Fibroblast of lung (primary cell): ENCODE data around the gene RAB44.

ENCODE experiments used
- EZH2 ChIP-seq: IDR thresholded peaks from 2 replicates; pipeline ENCODE4 v1.5.1; 2012; ENCODE audit warnings: low read length, control low read depth, mild to moderate bottlenecking; ENCODE audit errors: missing control alignments
- TF ChIP-seq, protein P1 (sequence below), 2 donors: IDR thresholded peaks in 1 of 2; conservative IDR thresholded peaks in 1 of 2; 1 replicate in 1 of 2; 2 replicates in 1 of 2; pipeline ENCODE4 v1.5.1; 2011 to 2012; ENCODE audit warnings: low read length in 2 of 2, control low read depth in 1 of 2, inconsistent platforms in 1 of 2, low read depth in 1 of 2, mild to moderate bottlenecking in 1 of 2

DNA sequence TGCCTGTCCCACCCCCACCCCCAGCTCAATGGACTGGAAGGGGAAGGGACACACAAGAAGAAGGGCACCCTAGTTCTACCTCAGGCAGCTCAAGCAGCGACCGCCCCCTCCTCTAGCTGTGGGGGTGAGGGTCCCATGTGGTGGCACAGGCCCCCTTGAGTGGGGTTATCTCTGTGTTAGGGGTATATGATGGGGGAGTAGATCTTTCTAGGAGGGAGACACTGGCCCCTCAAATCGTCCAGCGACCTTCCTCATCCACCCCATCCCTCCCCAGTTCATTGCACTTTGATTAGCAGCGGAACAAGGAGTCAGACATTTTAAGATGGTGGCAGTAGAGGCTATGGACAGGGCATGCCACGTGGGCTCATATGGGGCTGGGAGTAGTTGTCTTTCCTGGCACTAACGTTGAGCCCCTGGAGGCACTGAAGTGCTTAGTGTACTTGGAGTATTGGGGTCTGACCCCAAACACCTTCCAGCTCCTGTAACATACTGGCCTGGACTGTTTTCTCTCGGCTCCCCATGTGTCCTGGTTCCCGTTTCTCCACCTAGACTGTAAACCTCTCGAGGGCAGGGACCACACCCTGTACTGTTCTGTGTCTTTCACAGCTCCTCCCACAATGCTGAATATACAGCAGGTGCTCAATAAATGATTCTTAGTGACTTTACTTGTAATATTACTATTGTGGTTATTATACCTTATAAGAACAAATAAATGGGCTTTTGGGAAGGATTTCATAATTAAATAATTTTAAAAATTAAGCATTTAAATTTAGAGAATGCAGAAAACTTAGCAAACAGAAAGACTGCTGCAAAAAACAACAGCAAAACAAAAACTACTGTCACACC, 10.7 kb upstream of the RAB44 start:
- TF ChIP-seq, protein P1, sequence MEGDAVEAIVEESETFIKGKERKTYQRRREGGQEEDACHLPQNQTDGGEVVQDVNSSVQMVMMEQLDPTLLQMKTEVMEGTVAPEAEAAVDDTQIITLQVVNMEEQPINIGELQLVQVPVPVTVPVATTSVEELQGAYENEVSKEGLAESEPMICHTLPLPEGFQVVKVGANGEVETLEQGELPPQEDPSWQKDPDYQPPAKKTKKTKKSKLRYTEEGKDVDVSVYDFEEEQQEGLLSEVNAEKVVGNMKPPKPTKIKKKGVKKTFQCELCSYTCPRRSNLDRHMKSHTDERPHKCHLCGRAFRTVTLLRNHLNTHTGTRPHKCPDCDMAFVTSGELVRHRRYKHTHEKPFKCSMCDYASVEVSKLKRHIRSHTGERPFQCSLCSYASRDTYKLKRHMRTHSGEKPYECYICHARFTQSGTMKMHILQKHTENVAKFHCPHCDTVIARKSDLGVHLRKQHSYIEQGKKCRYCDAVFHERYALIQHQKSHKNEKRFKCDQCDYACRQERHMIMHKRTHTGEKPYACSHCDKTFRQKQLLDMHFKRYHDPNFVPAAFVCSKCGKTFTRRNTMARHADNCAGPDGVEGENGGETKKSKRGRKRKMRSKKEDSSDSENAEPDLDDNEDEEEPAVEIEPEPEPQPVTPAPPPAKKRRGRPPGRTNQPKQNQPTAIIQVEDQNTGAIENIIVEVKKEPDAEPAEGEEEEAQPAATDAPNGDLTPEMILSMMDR (conservative IDR thresholded peaks at IDR 0.05 in 1 of 2, IDR thresholded peaks at IDR 0.05 in 1 of 2; ENCODE audit: low read depth in 1 of 2, low read length in 2 of 2): no peak
- no peak for TF ChIP-seq EZH2
